GM21381 (cell line): ENCODE results near the gene HUWE1.
"Not testable (repeated sequence)": the region's sequence is repeated elsewhere in the genome, so short reads cannot be mapped to it uniquely, and the experiment has no call there.

ENCODE experiments used
- ATAC-seq: cut with Tn5 transposase; IDR thresholded peaks from one replicate; pipeline ENCODE4 v1.9.1; 2021; ENCODE audit warnings: mild to moderate bottlenecking, moderate library complexity; ENCODE audit not compliant: unreplicated experiment

The HUWE1 gene, protein sequence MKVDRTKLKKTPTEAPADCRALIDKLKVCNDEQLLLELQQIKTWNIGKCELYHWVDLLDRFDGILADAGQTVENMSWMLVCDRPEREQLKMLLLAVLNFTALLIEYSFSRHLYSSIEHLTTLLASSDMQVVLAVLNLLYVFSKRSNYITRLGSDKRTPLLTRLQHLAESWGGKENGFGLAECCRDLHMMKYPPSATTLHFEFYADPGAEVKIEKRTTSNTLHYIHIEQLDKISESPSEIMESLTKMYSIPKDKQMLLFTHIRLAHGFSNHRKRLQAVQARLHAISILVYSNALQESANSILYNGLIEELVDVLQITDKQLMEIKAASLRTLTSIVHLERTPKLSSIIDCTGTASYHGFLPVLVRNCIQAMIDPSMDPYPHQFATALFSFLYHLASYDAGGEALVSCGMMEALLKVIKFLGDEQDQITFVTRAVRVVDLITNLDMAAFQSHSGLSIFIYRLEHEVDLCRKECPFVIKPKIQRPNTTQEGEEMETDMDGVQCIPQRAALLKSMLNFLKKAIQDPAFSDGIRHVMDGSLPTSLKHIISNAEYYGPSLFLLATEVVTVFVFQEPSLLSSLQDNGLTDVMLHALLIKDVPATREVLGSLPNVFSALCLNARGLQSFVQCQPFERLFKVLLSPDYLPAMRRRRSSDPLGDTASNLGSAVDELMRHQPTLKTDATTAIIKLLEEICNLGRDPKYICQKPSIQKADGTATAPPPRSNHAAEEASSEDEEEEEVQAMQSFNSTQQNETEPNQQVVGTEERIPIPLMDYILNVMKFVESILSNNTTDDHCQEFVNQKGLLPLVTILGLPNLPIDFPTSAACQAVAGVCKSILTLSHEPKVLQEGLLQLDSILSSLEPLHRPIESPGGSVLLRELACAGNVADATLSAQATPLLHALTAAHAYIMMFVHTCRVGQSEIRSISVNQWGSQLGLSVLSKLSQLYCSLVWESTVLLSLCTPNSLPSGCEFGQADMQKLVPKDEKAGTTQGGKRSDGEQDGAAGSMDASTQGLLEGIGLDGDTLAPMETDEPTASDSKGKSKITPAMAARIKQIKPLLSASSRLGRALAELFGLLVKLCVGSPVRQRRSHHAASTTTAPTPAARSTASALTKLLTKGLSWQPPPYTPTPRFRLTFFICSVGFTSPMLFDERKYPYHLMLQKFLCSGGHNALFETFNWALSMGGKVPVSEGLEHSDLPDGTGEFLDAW (N-terminal part only)

DNA sequence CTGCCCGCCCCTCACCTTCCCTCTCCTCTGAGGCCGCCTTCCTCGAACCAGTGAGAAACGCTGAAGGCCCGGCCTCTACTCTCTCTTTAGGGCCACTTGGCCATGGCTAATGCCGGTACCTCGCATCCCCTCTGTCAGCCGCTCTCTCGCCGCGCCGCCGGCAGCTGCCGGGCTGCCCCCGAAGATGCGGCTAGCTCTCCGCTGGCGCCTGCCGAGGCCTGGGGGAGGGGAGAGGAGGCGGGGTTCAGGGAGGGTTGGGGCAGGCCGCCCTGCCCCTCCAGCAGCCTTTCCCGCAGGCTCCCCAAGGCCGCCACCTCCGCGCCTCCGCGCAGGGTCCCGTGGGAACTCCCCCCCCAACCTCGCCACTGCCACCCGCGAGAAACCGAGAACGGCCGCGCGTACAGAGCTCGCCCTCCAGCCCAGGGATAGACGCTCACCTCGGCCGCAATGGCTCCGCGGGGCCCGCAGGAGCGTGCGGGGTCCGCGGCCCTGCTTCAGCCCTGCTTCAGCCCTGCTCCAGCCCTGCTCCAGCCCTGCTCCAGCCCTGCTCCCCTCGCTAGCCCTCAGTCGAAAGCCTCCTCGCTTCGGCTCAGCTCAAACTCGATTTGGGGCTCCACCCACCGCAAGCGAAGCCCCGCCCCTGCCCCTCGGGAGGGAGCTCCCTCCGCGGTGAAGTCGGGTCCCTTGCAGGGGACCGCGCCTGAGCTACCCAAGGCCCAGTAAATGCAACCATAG lies at the start of gene HUWE1:
Gene HUWE1 (minus strand): TSS at position 569 of the 735 bp plus-strand sequence. CDS start 32,612 bp downstream, outside the sequence.
- peak; percentile 41 for ATAC-seq

DNA sequence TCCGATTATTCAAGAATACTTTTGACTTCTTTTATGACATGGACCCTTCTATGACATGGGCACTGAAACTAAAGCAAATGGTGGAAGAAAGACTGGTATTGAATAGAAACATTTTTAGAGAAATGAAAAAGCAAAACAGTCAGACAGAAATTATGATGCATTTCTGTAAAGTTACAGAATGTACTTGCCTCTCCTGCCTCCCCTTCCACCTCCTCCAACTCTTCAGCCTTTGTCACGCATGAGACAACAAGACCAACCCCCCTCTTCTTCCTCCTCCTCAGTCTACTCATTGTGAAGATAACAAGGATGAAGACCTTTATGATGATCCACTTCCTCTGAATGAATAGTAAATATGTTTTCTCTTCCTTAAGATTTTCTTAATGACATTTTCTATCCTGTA lies 46.3 kb upstream of the HUWE1 start:
- ATAC-seq: no peak

DNA sequence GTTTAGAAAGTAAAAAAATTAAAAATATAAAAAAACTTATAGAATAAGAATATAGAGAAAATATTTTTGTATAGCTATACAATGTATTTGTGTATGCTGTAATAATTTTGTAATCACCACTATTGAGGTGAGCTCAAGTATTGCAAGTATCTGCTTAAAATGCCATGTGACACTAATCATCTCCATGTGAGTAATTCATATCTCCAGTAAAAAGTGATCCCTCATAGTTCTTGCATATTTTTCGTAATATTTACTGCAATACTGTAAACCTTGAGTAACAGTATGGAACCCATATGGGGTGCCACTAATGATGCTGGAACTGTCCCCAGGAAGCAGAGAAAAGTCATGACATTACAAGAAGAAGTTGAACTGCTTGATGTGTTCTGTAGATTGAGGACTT lies 43.2 kb upstream of the HUWE1 start:
- no peak for ATAC-seq

DNA sequence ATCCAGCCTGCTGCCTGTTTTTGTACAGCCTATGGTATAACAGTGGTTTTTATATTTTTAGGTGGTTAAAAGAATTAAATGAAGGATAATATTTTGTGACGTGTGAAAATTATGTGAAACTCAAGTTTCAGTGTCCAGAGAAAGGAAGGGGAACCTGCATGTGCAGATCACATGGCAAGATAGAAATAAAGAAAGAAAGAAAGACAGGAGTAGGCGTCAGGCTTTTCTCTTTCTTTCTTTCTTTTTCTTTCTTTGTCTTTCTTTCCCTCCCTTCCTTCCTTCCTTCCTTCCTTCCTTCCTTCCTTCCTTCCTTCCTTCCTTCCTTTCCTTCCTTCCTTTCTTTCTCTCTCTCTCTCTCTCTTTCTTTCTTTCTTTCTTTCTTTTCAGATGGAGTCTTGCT lies 42.0 kb upstream of the HUWE1 start:
- ATAC-seq: no peak

DNA sequence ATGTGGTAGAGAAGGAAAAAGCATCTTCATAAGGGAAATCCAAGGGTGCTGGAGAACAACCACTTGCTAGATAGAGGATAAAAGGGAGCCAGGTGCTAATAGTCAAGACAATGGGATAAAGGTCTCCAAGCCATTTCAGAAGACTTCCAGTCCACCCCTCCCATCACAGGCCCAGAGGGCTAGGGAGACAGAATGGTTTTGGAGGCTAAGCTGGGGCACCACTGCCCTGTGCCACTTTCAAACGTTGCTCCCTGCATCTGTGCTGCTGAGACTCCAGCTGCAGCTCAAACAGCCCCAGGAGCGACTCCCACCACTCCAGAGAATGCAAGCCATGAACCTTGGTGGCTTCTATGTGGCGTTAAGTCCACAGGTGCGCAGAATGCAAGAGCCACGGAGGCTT lies 38.4 kb upstream of the HUWE1 start:
- no peak for ATAC-seq

DNA sequence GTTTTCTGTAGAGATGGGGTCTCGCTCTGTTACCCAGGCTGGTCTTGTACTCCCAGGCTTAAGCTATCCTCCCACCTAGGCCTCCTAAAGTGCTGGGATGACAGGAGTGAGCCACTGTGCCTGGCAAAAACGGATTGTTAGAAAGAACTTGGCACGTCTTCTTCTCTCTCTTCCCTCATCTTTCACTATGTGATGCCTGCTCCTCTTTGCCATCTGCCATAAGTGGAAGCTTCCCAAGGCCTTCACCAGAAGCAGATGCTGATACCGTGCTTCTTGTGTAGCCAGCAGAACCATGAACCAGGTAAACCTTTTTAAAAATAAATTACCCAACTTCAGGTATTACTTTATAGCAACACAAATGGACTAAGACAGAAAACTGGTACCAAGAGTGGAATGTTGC lies 36.9 kb upstream of the HUWE1 start:
- ATAC-seq: no peak

DNA sequence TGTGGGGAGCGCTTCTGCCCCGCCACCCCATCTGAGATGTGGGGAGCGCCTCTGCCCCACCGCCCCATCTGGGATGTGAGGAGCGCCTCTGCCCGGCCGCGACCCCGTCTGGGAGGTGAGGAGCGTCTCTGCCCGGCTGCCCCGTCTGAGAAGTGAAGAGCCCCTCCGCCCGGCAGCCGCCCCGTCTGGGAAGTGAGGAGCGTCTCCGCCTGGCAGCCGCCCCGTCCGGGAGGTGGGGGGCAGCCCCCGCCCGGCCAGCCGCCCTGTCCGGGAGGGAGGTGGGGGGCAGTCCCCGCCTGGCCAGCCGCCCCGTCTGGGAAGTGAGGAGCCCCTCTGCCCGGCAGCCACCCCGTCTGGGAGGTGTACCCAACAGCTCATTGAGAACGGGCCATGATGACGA lies 35.1 kb upstream of the HUWE1 start:
- not testable (repeated sequence) for ATAC-seq

DNA sequence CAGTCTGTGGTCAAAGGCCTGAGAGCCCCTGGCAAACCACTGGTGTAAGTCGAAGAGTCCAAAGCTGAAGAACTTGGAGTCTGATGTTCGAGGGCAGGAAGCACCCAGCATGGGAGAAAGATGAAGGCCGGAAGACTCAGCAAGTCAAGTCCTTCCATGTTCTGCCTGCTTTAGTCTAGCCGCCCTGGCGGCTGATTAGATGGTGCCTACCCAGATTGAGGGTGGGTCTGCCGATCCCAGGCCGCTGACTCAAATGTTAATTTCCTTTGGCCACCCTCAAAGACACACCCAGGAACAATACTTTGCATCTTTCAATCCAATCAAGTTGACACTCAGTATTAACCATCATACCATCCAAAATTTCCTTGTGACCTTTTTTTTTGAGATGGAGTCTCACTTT lies 33.1 kb upstream of the HUWE1 start:
- ATAC-seq: not testable (repeated sequence)

DNA sequence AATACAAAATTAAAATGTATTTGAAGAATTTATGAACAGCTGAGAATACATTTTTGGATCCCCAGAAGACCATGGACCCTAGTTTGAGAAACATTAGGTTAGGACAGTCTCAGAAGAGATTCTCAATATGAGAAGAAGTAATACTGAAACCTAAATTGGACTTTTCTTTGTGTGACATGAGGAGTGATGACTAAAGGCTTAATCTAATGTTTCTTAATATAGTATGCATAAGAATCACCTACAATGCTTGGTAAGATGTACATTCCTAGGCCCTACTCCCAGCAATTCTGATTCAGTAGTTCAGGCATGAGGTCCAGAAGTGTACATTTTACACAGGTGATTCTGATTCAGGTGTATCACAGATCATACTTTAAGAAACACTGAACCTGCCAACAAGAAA lies 31.6 kb upstream of the HUWE1 start:
- ATAC-seq: no peak

DNA sequence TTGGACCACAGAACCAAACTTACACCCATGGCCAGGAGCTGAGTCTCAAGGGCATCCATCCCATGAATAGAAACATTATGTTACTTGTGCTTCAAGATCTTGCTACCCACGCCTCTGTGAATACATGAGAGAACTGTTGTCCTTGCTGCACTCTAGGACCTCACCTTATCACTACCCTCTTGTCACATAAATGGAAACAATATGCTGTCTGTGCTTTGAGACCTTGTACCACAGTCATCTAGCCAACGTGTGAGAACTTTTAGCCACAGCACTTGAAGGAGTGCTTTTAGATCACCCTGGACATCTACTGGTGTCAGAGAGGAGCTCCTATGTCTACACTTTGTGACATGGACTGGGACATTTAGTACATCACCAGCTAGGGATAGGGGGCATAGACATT lies 30.7 kb upstream of the HUWE1 start:
- ATAC-seq: no peak

DNA sequence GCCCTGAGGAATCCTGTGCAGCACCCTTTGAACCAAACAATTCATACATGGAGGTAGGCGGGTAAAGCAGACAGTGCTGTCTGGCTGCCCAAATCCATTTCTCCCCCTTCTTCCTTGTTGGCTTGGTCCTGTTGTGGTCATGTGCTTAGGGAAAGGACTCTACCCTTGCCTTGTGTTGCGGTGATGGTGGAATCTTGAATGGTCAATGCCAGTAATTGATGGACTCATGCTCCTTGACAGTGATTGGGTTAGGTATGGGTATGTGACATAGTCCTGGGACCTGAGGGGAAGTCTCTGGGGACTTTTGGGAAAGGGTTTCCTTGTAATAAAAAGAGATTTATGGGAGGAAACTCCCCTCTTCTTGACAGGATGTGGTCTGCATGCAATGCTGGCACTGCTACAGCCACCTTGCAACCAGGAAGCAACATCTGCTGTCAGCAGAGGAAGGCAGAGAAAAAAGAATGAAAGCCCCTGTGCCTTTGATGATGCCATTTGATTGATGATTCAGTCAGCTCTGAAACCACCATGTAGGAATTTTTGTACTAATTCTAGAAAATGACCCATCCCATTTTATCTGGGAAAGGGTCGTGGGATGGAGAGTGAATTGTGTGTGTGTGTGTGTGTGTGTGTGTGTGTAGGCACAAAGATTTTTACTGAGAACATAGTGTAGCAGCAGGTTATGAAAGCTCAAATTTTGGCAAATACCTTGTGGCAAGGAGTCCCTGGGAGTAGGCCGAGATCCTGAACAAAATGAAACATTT lies 30.0 kb upstream of the HUWE1 start:
- no peak for ATAC-seq

DNA sequence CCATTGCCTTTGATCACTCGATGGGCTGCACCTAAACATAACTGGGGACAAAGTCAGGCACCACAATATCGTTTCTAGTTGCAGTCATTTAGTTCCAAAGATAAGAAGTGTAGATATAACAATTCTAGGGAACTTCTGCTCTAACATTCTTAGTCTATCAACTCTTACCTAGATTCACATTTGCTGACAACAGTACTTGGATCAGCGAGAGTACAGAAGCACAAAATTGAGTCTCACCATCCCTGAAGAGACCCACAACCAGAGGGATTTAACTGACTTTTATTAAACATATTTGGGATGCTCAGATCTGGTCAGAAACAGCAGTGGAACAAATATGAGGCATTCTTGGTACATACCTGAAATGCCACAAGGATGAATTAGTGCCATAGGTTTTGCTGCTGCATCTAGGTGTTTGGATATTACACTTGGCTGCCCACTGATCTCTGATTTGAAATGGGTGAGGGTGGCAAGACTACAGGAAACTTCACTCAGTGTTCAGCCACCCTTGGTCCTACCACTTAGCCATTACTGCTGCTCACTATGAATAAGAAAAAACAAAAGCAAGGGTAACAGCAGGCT lies 28.9 kb upstream of the HUWE1 start:
- ATAC-seq: no peak

DNA sequence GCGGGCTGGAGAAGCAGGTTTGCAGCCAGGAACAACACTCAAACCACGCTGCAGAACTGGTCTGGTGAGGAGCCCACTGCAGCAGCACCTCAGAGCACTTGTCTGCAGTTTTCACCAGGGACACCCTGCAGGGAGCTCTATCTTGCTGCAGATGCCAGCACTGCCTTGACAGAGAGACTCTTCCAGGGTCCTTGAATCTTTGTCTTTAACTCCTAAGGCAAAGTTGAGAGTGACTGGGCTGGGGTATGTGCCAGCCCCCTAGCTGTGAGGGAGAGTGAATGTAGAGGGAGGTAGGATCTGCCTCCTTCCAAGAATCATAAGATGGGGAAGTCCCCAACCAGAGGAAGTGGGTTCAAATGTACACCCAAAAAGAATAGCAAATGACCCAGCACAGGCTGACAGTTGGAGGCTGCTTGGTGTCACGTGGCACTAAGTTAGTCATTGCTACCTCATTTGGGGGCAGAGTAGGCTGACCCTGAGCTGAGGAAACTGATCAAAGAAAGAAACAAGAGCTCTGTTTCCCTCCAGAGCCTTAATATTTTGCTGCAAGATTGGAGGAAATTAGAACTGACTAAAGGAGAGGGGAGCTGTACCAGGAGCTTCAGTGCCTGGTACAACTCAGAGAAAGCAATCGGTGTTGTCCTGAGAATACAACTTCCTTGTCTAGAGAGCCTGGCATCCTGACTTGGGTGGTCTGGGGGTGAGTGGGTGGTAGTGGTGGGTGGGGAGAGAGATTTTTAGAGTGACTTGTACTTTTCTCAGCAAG lies 28.2 kb upstream of the HUWE1 start:
- peak; percentile 72 for ATAC-seq

DNA sequence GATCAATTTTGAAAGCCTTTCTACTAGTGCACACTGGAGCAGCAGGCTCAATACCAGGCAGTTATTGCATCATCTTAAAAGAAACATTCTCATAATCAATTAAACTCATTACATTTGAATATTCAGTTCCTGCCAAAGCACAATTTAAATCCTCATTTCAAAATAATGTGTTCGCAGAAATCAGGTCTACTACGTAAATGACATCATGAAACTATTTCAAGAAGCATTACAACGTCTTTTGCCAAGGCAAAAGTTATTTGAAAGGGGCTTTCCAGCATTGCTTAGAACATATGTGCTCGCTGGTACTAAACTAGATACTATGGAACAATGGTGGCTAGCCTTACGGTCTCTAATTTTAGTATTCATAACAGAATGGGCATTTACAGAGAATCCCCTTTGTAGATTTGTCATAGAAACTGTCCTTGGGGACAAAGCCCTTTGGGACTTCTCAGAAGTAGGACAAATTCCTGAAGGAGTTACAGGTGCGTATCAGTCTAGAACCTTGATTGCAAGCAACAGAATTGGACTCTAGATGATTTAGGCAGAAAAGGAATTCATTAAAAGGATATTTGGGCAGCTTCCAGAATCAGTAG lies 27.6 kb upstream of the HUWE1 start:
- no peak for ATAC-seq

DNA sequence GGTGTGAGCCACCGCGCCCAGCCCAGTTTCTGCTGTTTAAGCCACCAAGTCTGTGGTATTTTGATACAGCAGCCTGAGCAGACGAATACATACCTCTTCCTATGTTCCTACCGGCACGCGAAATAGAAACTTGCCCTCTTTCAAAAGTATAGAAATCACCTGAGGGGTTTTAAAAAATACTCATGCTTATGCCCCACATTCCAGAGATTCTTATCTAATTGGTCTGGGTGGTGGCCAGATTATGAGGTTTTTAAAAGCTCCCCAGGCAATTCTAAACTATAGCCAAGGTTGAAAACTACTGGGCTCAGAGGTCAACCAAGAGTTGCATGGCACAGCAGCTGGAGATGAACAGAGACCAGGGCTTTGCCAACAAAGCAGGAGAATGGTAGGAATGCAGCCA lies 24.9 kb upstream of the HUWE1 start:
- ATAC-seq: no peak

DNA sequence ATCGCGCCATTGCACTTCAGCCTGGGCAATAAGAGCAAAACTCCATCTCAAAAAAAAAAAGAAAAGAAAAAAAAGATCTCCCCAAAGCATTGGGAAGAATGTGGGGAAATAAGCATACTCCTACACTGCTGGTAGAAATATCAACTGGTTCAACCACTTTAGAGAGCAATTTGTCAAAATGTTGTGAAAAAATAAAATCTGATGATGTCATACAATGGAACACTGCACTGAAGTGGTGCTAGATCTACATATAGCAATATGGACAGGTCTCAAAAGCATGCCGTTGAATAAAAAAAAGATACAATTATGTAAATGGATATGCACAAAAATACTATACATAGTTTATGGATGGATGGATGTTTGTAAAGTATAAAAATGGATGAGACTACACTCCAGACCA lies 18.3 kb upstream of the HUWE1 start:
- no peak for ATAC-seq

DNA sequence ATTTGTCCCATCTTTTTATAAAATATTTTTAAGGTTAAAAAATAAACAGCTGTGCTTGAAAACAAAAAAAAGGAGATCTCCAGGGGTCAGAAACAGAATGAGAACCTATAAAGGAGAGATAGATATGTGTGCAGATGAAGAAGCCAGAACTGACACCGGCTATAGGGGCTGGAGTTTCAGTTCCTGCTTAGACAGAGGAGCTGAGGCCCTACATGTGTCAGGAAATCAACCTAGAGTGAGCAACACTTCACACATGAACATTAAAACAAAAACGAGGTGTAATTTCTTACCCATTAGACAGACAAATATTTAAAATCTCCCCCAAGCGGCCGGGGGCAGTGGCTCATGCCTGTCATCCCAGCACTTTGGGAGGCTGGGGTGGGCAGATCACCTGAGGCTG lies 17.8 kb upstream of the HUWE1 start:
- peak; percentile 77 for ATAC-seq

DNA sequence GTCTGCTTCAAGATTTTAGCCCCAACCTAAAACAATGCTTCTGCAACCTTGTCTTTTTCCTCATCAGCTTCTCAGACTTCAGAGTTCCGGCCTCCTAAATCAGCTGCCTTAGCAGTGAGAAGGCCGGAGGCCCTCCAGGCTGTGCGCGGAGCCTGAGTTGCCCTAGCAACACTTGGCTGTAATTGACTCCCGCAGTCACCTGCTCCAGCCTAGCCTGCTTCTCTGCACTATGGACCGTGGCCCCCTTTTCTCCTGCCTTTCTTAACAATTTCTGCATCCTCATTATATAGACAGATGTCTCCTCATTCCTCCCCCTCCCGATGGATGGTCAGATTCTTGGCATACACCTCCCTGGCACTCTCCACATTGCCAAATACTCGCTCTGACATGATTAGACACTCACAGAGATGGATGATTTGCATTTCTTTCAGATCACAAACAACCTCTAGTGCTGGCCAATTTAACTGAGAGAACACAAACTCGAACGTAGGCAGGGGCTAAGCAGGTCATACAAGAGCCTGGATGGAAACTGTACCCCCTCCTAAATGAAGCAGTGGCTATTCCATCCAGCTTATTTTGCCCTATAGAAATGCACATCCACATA lies 9.5 kb upstream of the HUWE1 start:
- ATAC-seq: no peak
